ENCODE measurements around the gene FNBP1L.
"Not testable (repeated sequence)": the region's sequence is repeated elsewhere in the genome, so short reads cannot be mapped to it uniquely, and the experiment has no call there.

FNBP1L gene

DNA sequence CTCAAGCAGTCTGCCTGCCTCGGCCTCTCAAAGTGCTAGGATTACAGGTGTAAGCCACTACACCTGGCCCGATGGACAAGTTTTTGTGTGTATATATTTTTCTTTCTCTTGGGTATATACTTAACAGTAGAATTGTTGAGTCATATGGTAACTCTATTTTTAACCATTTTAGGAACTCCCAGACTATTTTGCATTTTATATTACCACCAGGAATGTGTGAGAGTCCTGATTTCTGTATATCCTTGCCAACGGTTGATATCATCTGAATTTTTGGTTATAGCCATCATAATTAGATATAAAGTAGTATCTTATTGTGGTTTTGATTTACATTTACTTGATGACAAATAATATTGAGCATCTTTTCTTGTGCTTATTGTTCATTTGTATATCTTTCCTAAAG, 20.7 kb downstream of the FNBP1L start:
- TF ChIP-seq, protein P1, sequence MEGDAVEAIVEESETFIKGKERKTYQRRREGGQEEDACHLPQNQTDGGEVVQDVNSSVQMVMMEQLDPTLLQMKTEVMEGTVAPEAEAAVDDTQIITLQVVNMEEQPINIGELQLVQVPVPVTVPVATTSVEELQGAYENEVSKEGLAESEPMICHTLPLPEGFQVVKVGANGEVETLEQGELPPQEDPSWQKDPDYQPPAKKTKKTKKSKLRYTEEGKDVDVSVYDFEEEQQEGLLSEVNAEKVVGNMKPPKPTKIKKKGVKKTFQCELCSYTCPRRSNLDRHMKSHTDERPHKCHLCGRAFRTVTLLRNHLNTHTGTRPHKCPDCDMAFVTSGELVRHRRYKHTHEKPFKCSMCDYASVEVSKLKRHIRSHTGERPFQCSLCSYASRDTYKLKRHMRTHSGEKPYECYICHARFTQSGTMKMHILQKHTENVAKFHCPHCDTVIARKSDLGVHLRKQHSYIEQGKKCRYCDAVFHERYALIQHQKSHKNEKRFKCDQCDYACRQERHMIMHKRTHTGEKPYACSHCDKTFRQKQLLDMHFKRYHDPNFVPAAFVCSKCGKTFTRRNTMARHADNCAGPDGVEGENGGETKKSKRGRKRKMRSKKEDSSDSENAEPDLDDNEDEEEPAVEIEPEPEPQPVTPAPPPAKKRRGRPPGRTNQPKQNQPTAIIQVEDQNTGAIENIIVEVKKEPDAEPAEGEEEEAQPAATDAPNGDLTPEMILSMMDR (conservative IDR thresholded peaks at IDR 0.05; ENCODE audit: low read depth, low read length) = no peak
- DNase-seq (ENCODE audit: low read depth) = no peak
- H3K4me3 ChIP-seq (ENCODE audit: low read depth, low read length) = no peak overlapping the region

DNA sequence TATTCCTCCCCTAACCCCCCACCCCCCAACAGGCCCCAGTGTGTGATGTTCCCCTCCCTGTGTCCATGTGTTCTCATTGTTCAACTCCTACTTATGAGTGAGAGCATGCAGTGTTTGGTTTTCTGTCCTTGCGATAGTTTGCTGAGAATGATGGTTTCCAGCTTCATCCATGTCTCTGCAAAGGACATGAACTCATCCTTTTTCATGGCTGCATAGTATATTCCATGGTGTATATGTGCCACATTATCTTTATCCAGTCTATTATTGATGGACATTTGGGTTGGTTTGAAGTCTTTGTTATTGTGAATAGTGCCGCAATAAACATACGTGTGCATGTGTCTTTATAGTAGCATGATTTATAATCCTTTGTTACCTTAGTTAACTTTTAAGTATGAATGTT, 21.3 kb downstream of the FNBP1L start:
- H3K4me3 ChIP-seq (ENCODE audit: low read depth, low read length); DNase-seq (ENCODE audit: low read depth): not testable (repeated sequence)

DNA sequence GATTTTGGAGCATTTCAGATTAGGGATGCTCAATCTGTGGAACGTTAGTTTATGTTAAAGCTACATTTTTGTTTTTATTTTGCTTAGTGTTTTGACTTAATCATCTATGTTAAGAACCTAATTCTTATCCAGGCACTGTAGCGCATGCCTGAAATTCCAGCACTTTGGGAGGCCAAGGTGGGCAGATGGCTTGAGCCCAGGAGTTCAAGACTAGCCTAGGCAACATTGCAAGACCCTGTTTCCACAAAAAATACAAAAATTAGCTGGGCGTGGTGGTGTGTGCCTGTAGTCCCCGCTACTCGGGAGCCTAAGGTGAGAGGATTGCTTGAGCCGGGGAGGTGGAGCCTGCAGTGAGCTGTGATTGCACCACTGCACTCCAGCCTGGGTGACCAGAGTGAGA, 23.4 kb downstream of the FNBP1L start:
- DNase-seq (ENCODE audit: low read depth) = no peak
- TF ChIP-seq, protein P1 (conservative IDR thresholded peaks at IDR 0.05; ENCODE audit: low read depth, low read length) = no peak
- H3K4me3 ChIP-seq (ENCODE audit: low read depth, low read length) = no peak overlapping the region

DNA sequence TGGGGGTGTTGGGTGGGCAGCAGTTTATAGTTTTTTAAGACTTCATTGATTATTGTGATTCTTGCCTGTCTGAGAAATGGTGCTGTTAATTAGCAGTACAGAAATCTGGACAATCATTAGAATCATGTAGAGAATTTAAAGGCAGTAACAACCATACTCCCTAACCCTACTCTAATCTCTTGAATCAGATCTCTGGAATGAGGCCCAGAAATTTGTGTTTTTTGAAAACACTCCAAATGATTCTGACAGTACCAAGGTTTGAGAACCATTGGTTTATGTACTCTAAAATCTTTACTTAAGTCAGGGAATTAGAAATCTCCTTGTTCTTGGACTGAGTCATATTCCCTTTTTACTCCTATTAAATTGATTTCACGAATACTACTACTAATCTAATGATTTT, 24.0 kb downstream of the FNBP1L start:
- no peak overlapping the region for H3K4me3 ChIP-seq (ENCODE audit: low read depth, low read length)
- TF ChIP-seq, protein P1 (conservative IDR thresholded peaks at IDR 0.05; ENCODE audit: low read depth, low read length) = no peak
- DNase-seq (ENCODE audit: low read depth) = peak; percentile 86

DNA sequence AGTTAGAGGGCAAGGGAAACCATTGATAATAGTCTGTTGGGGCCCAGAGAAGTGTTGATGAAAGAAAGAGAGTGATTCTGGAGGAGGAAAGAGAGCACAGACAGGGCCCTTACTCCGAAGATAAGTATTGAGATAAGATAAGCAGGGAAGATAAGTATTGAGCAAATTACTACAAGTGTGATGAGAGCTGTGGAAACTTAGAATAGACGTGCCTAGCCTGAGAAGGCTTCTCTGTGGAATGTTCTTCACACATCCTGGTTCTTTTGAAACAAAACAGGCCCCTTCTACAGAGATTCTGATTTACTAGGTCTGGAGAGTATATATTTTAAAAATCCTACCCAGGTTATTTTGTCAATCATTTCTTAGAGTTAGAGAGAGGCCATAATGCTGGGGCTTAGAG, 26.4 kb downstream of the FNBP1L start:
- TF ChIP-seq, protein P1 (conservative IDR thresholded peaks at IDR 0.05; ENCODE audit: low read depth, low read length) = no peak
- no peak overlapping the region for H3K4me3 ChIP-seq (ENCODE audit: low read depth, low read length)
- DNase-seq (ENCODE audit: low read depth) = peak; percentile 33

DNA sequence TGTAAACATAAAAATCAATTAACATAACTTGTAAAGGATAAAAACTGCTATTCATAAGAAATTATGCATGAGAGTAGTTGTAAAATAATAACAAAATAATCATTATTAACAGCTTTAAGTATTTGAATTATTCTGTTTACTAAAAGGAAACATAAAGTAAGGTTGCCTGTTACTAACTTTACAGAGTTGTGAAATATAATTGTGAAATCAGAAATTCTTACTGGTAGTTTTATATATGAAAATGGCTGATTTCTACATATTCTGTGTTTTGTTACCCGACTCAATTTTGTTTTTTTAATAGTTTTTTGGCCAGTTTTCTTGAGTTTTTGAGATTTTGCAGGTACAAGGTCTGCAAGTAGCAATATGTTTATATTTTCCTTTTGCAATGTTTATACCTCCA, 27.8 kb downstream of the FNBP1L start:
- no peak overlapping the region for H3K4me3 ChIP-seq (ENCODE audit: low read depth, low read length)
- TF ChIP-seq, protein P1 (conservative IDR thresholded peaks at IDR 0.05; ENCODE audit: low read depth, low read length) = no peak
- no peak for DNase-seq (ENCODE audit: low read depth)

DNA sequence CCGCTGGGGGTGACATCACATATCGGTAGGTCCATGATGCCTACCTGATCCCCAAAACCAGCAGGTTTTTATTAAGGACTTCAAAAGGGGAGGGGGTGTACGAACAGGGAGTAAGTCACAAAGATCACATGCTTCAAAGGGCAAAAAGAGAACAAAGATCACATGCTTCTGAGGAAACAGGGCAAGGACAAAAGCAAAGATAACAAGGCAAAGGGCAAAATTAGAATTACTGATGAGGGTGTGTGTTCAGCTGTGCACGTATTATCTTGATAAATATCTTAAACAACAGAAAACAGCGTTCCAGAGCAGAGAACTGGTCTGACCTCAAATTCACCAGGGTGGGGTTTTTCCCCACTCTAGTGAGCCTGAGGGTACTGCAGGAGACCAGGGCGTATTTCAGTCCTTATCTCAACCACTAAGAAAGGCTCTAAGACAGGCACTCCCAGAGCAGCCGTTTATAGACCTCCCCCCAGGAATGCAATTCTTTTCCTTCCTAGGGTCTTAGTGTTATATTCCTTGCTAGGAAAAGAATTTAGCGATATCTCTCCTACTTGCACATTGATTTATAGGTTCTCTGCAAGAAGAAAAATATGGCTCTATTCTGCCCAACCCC, 31.3 kb downstream of the FNBP1L start:
- not testable (repeated sequence) for DNase-seq (ENCODE audit: low read depth); H3K4me3 ChIP-seq (ENCODE audit: low read depth, low read length)

DNA sequence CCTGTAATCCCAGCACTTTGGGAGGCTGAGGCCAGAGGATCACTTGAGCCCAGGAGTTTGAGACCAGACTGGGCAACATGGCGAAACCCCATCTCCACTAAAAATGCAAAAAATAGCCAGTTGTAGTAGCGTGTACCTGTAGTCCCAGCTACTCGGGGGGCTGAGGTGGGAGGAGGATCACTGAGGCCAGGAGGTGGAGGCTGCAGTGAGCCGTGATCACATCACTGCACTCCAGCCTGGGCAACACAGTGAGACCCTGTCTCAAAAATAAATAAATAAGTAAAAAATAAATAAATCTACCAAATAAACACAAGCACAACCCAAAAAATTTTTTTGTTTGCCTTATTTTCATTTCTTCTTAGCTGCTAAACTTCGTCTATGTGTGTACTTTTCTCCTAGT, 34.0 kb downstream of the FNBP1L start:
- not testable (repeated sequence) for H3K4me3 ChIP-seq (ENCODE audit: low read depth, low read length); DNase-seq (ENCODE audit: low read depth)

DNA sequence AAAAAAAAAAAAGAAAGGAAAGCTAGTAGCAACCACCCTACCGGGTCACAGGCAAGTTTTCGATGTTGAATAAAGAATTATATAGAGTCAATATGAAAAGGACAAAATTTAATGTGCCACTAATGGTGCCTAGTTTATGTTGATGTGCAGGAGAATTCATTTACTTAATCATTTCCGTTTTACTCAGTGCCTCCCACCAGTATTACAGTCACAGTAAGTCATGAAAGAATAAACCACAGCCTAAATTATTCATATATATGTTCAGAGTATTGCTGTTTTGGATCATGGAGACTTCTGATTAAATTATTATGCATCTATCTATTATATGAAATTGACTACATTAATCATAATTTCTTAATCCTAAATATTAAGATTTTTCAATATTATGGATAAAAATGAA, 35.3 kb downstream of the FNBP1L start:
- no peak for DNase-seq (ENCODE audit: low read depth)
- TF ChIP-seq, protein P1 (conservative IDR thresholded peaks at IDR 0.05; ENCODE audit: low read depth, low read length) = no peak
- no peak overlapping the region for H3K4me3 ChIP-seq (ENCODE audit: low read depth, low read length)

Measured in choroid plexus epithelial cell (primary cell).